Tibial artery (tissue), 4 donors: ENCODE measurements around the gene SLC6A7.
A peak's percentile ranks its signal among the peaks of the same experiment; 100 is the strongest.

Experiments used
- DNase-seq, 2 donors: peaks; one replicate each; pipeline ENCODE4 v3.0.0-alpha.2; 2019
- H3K27ac ChIP-seq, 2 donors: fragments of 200-600 bp; sonication (generic) in 1 of 2; 1 replicate in 1 of 2; 2 replicates in 1 of 2; pipeline ENCODE4 v1.5.1; 2018 to 2019; ENCODE audit warnings: mild to moderate bottlenecking in 1 of 2
- H3K27me3 ChIP-seq, 2 donors: fragments of 200-600 bp; sonication (generic) in 1 of 2; one replicate each; pipeline versions ENCODE4 v1.5.1 to v1.6.0; 2016 to 2019
- H3K36me3 ChIP-seq, 3 donors: fragments of 200-600 bp; sonication (generic) in 2 of 3; one replicate each; pipeline ENCODE4 v1.5.1; 2016 to 2019; ENCODE audit warnings: mild to moderate bottlenecking in 2 of 3
- H3K4me1 ChIP-seq, 4 donors: fragments of 200-600 bp; sonication (generic) in 2 of 4; 1 replicate in 3 of 4; 2 replicates in 1 of 4; pipeline ENCODE4 v1.5.1; 2016 to 2019
- H3K4me3 ChIP-seq, 2 donors: fragments of 200-600 bp; sonication (generic) in 1 of 2; 1 replicate in 1 of 2; 2 replicates in 1 of 2; pipeline ENCODE4 v1.5.1; 2018 to 2019; ENCODE audit warnings: mild to moderate bottlenecking in 2 of 2
- H3K9me3 ChIP-seq, 3 donors: fragments of 200-600 bp; sonication (generic) in 1 of 3; one replicate each; pipeline ENCODE4 v1.5.1; 2016 to 2019
- intact Hi-C: fragments of 100-400 bp; cut with DNase I; formaldehyde crosslinking; loops from one replicate; pipeline ENCODE4 v1.15.0; 2023; ENCODE audit warnings: low total_unique reads
- TF ChIP-seq, protein P1 (sequence below), 2 experiments: fragments of 200-600 bp in 1 of 2; fragments of 450-650 bp in 1 of 2; IDR thresholded peaks; one replicate each; pipeline ENCODE4 v1.5.1; 2017 to 2019; ENCODE audit warnings: antibody characterized with exemption in 2 of 2, mild to moderate bottlenecking in 1 of 2, moderate library complexity in 1 of 2

SLC6A7 gene

DNA sequence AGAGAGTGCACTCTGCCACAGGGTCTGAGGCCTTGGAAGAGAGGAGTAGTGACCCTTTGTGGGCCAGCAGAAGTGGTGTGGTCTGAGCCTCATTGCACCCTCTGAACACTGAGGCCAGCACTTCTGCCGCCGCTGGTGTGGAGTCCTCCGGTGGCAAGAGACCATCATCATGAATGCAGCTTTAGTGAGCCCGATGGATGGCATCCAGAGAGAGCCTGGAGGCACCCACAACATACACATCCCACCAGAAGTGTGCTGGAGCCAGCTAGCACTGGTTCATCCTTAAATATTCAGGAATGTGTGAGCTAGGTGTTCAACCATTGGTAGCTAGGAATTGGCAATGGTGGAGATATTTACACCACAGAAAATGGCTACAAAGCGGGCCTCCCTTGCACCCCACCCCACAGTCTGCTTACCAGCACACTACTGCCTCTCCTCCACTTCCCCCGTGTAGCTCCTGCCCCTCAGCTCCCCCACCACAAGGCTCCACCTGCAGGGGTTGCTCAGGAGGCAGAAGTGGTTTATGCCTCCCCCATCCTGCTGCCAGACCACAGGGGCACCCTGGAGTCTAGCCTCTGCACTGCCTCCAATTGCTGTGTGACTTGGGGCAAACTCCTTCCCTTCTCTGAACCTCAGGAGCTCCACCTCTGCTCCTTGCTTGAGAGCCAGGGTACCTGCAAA, 16.4 kb downstream of the SLC6A7 start:
- no peaks in the 10 kb centered on the region for H3K9me3 ChIP-seq
- H3K4me3 ChIP-seq, result no peak overlapping the region
- H3K4me1 ChIP-seq, result peaks cover 0 to 28% (median 11%) of the 10 kb centered on the region in 4 donors
- H3K27me3 ChIP-seq, result no peaks in the 10 kb centered on the region
- TF ChIP-seq, protein P1, sequence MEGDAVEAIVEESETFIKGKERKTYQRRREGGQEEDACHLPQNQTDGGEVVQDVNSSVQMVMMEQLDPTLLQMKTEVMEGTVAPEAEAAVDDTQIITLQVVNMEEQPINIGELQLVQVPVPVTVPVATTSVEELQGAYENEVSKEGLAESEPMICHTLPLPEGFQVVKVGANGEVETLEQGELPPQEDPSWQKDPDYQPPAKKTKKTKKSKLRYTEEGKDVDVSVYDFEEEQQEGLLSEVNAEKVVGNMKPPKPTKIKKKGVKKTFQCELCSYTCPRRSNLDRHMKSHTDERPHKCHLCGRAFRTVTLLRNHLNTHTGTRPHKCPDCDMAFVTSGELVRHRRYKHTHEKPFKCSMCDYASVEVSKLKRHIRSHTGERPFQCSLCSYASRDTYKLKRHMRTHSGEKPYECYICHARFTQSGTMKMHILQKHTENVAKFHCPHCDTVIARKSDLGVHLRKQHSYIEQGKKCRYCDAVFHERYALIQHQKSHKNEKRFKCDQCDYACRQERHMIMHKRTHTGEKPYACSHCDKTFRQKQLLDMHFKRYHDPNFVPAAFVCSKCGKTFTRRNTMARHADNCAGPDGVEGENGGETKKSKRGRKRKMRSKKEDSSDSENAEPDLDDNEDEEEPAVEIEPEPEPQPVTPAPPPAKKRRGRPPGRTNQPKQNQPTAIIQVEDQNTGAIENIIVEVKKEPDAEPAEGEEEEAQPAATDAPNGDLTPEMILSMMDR (IDR thresholded peaks at IDR 0.05), result no peak
- H3K36me3 ChIP-seq, result no peaks in the 10 kb centered on the region
- DNase-seq, result no peak
- H3K27ac ChIP-seq, result no peak overlapping the region
- intact Hi-C loops, result no loop called here

GRCh38 chr5:150206779-150207115, 16.9 kb downstream of the SLC6A7 start:
- DNase-seq, result no peak
- Histone ChIP-seq H3K27me3 (no peaks in the 10 kb centered on the region), H3K4me1 (peaks cover 0 to 32% (median 13%) of the 10 kb centered on the region in 4 donors), H3K27ac (no peak overlapping the region), H3K9me3 (no peaks in the 10 kb centered on the region), H3K36me3 (no peaks in the 10 kb centered on the region), H3K4me3 (no peak overlapping the region)
- TF ChIP-seq, protein P1 (IDR thresholded peaks at IDR 0.05), result no peak
- intact Hi-C loops, result no loop called here

DNA sequence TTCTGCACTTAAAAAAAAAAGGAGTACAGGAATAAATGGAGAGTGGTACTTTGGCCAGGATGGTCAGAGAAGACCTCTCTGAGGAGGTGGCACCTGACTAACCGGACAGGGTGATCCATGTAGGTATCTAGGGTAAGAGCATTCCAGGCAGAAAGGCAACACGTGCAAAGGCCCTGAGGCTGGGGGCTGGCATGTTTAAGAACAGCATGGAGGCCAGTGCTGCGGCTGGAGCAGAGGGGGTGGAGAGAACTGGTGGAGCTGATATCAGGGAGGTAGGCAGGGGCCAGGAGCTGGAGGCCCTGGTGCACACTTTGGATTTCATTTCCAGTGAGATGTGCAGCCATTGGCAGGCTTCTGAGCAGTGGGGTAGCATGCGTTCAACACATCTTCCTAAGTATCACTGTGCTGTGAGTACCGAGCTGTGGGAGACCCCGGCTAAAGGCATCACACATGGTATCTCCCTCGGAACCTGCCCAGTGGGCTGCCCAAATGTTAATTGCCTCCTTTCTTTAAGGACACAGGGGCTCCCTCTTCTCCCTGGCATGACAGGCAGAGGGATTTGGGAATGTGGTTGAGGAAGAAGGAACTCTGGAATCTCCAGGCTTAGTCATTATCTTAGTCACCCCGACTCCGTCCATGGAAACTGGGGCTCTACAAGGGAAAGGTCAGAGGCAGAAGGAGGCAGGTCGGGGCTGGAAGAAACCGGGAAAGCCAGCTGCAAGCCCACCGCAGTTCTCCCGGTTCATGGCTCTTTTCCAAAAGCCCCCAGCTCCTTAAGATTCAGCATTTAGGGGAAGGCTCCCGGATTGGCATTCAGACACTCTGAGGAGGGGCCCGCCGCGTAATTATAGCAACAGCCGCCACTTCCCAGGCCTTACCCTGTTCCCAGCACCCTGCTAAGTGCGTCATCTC, 18.6 kb downstream of the SLC6A7 start:
- intact Hi-C loops, result loop anchor here (2.0 kb wide), 1 partner anchor 28 kb away; no protein-coding TSS in a partner anchor

DNA sequence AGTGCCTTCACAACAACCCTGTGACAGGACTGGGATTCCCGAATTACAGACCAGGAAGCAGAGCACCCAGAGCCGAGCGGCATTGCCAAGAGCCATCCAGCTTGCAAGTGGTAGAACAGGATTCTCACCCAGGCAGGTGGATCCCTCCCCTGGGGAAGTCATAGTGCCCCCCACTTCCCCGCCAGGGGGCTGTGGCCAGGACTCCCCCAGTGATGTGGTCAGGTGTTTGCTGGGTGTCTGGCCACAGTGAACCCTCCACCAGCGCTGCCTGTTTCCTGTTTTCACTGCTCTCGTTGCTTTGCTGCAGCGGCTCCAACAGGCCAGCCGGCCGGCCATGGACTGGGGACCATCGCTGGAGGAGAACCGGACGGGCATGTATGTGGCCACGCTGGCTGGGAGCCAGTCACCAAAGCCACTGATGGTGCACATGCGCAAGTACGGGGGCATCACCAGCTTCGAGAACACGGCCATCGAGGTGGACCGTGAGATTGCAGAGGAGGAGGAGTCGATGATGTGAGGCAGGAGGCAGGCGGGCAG, 19.3 kb downstream of the SLC6A7 start:
- peak; percentile 75 to 94 for DNase-seq

More for the DNA sequence above, 18.6 kb downstream of the SLC6A7 start:
- no peaks in the 10 kb centered on the region for H3K27me3 ChIP-seq
- H3K27ac ChIP-seq, result peak overlapping the region; percentile 77 to 82
- H3K9me3 ChIP-seq, result no peaks in the 10 kb centered on the region
- DNase-seq, result no peak
- peaks cover 0 to 36% (median 14%) of the 10 kb centered on the region in 4 donors for H3K4me1 ChIP-seq
- H3K4me3 ChIP-seq, result peak overlapping the region in 1 of 2 donors; percentile 34
- TF ChIP-seq, protein P1 (IDR thresholded peaks at IDR 0.05), result no peak
- no peaks in the 10 kb centered on the region for H3K36me3 ChIP-seq

DNA sequence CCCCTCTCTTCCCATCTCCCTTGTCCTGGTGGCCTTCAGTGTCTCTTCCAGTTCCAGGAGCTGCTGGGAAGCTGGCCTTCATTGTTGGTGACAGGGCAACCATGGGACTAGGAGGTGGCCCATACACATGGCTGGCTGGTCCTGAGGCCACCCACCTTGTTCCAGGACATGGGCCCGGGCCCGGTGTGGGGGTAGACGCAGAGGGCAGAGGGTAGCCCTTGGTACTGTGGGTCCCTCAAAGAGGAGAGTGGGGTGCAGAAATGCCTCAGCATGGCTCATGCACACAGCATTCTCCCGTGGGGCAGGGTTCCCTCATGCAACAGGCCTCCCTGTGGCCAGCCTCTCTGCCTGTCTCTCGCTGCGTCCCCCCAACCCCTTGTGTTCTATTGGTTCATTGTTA, 20.8 kb downstream of the SLC6A7 start:
- Histone ChIP-seq H3K27me3 (no peaks in the 10 kb centered on the region), H3K9me3 (no peaks in the 10 kb centered on the region), H3K4me3 (no peak overlapping the region), H3K27ac (peak overlapping the region; percentile 77 to 82), H3K4me1 (peaks cover 0 to 54% (median 25%) of the 10 kb centered on the region in 4 donors), H3K36me3 (no peaks in the 10 kb centered on the region)
- DNase-seq, result no peak
- TF ChIP-seq, protein P1 (IDR thresholded peaks at IDR 0.05), result no peak
- intact Hi-C loops, result loop anchor here (2.0 to 5.0 kb wide), 2 partner anchors 50 to 208 kb away; partner anchors contain the start of genes HMGXB3 and TIGD6

More for the DNA sequence above, 19.3 kb downstream of the SLC6A7 start:
- TF ChIP-seq, protein P1 (IDR thresholded peaks at IDR 0.05), result peak in 1 of 2 experiments; percentile 3
- H3K4me1 ChIP-seq, result peaks cover 0 to 43% (median 21%) of the 10 kb centered on the region in 4 donors
- H3K36me3 ChIP-seq, result no peaks in the 10 kb centered on the region
- H3K27ac ChIP-seq, result peak overlapping the region; percentile 77 to 82
- H3K9me3 ChIP-seq, result no peaks in the 10 kb centered on the region
- no peaks in the 10 kb centered on the region for H3K27me3 ChIP-seq
- intact Hi-C loops, result loop anchor here (2.0 kb wide), 1 partner anchor 28 kb away; no protein-coding TSS in a partner anchor
- H3K4me3 ChIP-seq, result peak overlapping the region; percentile 21 to 34
